ENCODE results near the gene CAPN8.

CAPN8 gene

GRCh38 chr1:223665592-223666312 is at the start of gene CAPN8:
CAPN8 (minus strand) TSS chr1:223665701; CDS start chr1:223665646, 55 bp downstream.
- DNase-seq, result no peak

DNA sequence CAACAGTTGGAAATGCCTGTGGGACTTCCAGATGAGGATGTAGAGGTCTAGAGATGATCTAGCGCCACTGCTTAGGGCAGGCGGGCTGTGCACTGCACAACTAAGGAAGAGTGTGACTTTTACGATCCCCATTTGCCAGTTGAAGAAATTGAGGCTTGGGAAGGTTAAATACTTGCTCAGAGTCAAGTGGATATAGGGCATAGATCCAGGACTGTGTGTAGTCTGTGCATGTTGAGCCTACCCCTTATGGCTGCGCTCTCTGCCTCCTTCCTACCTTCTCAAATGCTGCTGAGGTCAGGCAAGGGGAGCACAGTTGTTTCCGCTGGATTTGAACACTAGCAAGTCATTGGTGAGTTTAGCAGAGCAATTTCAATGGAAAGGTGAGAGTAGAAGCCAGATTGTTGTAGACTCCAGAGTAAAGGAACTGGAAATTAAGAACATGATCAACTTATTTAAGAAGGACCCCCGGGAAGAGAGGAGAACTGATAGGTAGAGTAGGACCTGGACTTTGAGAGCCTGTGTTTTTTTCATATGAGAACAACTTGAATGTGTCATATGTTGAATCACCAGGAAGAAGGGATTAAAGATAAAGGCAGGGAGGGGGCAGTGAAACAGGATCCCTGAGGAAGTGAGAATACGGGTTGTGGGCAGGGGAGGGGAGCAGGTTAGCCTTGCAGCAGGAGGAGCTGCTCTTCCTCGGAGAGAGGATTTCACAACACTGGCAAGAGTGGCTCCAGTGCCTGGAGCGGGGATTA is 49.5 kb upstream of the CAPN8 start:
- no peak for DNase-seq

GRCh38 chr1:223714421-223714724 is 48.9 kb upstream of the CAPN8 start:
- no peak for DNase-seq

GRCh38 chr1:223713546-223714420 is 48.3 kb upstream of the CAPN8 start:
- DNase-seq, result no peak

- DNase-seq, result peak; percentile 30
Measured at GRCh38 chr1:223712850-223713474, 47.5 kb upstream of the CAPN8 start.

DNA sequence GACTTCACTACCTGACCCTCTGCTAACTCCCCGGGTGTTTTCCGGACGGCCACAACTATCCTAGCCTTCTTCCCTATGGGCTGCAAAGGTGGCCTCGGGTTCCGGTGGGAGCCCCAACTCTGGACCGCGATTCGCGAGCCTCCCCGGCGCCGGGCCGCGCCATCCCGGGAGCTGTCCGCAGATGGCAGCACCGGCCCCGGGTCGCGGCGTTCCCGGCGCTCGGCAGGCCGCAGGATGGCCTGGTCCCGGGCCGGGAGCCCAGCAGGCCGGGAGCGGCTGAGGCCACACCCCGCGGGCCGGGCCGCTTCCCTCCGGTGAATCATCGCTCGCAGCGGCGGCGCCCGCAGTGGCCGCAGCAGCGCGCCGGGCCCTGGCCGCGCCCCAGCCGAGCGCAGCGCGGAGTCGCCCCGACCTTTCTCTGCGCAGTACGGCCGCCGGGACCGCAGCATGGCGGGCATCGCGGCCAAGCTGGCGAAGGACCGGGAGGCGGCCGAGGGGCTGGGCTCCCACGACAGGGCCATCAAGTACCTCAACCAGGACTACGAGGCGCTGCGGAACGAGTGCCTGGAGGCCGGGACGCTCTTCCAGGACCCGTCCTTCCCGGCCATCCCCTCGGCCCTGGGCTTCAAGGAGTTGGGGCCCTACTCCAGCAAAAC is 46.8 kb upstream of the CAPN8 start, which contains the start of gene CAPN2:
CAPN2 (plus strand) TSS at position 346 of the 656 bp plus-strand sequence; CDS start at position 448, 102 bp downstream.
- DNase-seq, result peak; percentile 53

DNA sequence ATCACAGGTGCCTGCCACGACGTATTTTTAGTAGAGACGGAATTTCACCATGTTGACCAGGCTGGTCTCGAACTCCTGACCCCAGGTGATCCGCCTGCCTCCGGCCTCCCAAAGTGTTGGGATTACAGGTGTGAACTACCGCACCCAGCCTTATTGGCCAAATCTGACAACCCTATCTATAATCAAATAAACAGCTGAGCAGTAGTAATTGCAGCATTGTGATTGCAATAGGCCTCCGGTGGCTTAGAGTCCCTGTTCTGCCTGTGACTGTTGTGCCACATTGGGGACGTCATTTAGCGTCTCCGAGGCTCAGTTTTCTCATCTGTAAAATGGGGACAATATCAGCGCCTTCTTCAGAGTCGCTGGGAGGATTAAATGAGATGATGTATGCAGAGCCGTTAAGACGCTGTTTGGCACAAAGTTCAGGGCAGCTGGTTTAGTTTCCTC is 46.3 kb upstream of the CAPN8 start:
- DNase-seq, result no peak

DNA sequence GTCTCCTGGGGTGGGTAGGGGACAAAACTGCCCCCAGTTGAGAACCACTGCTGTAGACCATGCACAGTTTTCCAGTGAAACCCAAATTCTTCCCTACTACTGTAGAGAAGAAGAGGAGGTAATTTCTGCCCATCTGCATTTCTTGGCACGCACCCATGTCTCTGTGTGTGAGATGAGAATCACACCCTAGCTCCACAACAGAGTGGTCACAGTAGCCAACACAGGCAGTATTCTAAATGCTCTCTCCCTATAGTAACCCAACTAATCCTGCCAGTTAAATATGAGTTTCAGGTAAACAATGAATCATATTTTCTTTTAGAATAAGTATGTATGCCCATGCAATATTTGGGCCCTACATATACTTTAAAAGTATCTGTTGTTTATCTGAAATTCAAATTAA is 45.7 kb upstream of the CAPN8 start:
- no peak for DNase-seq

- DNase-seq, result no peak
Measured at GRCh38 chr1:223710179-223711133, 45.0 kb upstream of the CAPN8 start.

GRCh38 chr1:223709598-223709997 is 44.1 kb upstream of the CAPN8 start:
- no peak for DNase-seq

DNA sequence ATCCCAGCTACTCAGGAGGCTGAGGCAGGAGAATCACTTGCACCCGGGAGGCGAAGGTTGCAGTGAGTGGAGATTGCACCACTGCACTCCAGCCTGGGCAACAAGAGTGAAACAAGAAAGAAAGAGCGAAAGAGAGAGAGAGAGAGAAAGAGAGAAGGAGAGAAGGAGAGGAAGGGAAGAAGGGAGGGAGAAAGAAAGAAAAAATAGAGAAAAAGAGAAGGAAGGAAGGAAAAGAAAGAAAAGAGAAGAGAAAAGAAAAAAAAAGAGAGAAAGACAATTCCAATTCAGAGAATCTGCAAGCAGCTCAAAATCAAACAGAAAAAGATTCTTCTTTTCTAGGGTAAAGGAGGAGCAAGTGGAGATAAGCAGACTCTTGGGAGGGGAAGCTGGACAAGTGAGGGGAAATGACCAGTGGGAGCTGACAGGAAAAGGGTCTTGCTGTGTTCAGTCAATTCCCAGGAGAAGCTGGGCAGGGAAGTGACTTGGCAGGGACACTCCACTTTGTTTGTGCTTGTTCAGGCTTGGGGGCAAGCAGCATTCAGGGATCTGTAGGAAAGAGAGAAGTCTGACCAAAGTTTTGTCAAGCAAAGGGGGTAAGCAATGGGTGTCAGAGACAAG is 43.3 kb upstream of the CAPN8 start:
- no peak for DNase-seq

DNA sequence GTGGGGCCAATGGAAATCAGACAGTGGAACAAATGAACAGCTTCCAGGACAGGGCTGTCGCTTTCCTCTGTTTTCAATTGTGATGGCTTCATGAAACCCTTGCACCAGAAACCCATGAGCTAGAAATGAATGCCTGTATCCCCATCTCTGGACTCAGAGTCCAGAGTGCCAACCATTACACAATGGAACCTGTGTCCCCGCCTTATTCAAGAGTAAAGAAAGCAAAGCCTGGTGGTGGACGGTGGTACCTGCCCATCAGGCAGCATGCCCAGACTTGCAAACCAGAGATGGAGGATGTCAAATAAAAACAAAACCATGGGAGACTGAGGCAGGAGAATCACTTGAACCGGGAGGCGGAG is 42.5 kb upstream of the CAPN8 start:
- no peak for DNase-seq

GRCh38 chr1:223707256-223708000 is 41.9 kb upstream of the CAPN8 start:
- no peak for DNase-seq

DNA sequence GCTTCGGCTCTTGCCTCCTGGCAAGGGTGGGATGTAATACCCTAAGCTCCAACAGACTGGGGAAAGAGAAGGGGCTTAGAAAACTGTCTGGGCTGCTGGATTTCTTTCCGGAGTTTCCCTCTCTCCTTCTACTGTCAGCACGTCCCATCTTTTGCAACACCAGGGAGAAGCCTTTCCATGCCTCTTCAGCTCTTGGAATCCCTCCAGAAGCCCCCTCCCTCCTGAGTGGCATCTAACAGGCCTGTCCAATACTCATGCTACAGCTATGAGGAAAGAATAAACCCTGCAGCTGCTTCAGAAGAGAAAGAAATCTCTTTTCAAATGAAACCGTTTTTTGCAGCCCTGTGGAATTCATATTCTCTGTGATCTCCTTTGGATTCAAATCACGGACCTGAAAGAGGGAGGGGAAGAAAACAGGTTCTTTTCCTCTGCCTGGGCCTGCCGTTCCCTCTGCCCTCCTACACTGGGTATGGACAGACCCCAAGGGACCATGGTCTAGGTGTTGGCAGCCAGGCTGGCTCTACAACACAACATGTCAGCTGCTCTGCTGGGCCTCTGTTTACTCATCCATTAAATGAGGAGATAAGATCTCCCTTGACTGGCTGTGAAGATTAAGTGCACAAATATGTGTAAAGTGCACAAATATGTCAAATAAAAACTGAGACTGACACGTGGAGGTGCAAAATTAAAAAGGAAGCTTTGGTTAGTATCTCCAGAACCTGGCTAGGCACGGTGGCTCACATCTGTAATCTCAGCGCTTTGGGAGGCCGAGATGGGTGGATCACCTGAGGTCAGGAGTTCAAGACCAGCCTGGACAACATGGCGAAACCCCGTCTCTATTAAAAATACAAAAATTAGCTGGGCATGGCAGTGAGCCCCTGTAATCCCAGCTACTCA is 40.8 kb upstream of the CAPN8 start:
- DNase-seq, result no peak

GRCh38 chr1:223704921-223705878 is 39.7 kb upstream of the CAPN8 start:
- DNase-seq, result no peak

DNA sequence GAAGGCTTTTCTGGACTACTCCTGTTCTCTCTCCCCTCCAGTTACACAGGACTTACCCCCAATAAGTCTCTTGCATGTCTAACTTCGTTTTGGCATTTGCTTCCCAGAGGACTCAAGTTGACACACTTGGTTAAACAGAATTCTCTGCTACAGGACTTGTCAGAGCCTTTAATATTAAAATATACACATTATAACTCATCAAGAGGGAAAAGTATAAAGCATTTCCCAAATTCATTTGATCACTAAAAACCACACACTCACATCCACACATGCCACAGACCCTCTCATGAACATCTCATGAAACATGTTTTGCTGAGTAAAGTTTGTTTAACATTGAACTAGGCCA is 38.1 kb upstream of the CAPN8 start:
- DNase-seq, result no peak

DNA sequence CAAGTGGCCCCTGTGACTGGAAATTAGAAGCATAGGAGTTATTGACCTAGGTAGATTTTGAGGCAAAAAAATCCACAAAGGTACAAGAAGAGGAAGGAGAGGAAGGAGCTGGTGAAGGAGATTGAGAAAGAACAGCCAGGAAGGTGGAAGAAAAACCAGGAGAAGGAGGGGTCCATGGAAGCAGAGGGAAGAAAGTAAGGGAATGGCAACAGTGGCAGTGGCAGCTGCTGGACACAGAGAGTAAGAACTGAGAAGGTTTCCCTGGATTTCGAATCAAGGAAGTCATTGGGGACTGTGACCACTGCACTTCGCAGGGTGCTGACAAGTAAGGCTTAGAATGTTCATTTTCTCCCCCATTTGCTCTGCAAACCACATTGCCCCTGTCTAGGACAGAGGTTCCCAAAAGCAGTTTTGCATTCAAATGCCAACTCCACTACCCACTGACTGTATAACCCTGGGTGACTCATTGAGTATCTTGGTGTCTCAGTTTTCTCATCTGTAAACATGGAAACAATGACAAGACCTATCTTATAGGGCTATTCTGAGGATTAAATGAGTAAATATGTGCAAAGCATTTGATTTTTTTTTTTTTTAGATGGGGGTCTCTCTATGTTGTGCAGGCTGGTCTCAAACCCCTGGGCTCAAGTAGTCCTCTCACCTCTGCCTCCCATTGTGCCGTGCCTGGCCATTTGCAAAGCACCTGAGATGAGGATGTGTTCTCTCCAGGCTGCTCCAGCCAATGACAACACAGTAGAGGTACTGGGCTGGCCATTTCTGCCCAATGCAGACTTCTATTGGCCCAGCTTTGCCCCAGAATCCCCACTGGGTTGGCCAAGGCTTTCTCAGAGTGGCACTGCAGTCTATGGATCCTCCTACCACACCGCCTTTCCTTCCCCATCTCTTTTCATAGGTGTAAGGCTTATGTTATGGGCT is 37.5 kb upstream of the CAPN8 start:
- DNase-seq, result no peak

All from activated gamma-delta T cell treated with Interleukin-2 at 50 U/mL for 16 hours (primary cell).